Fibroblast of the aortic adventitia (primary cell): ENCODE data around the gene ATP1A1. TPM values are rescaled to one million over a fixed set of nuclear protein-coding genes. Genes with fewer than 3 reads are reported as not detected.

Experiments
- DNase-seq: peaks from one replicate; pipeline ENCODE4 v3.0.0-alpha.2; 2010; ENCODE audit warnings: low read depth
- H3K4me3 ChIP-seq: 2 replicates; pipeline ENCODE4 v1.5.1; 2011; ENCODE audit warnings: low read depth, mild to moderate bottlenecking, control low read depth, low read length, moderate library complexity
- CTCF ChIP-seq: IDR thresholded peaks from 2 replicates; pipeline ENCODE4 v1.5.1; 2011; ENCODE audit warnings: mild to moderate bottlenecking, low read length, control low read depth, inconsistent platforms; ENCODE audit not compliant: insufficient read depth
- total RNA-seq: library from RNA; depleted of rRNA; stranded (reverse); fragments of >200 nt; gene quantifications from 2 replicates; pipeline ENCODE4 v1.2.3, GENCODE V29; 2012; ENCODE audit warnings: low replicate concordance

Gene ATP1A1
- total RNA-seq, 1 donor = 126 TPM

DNA sequence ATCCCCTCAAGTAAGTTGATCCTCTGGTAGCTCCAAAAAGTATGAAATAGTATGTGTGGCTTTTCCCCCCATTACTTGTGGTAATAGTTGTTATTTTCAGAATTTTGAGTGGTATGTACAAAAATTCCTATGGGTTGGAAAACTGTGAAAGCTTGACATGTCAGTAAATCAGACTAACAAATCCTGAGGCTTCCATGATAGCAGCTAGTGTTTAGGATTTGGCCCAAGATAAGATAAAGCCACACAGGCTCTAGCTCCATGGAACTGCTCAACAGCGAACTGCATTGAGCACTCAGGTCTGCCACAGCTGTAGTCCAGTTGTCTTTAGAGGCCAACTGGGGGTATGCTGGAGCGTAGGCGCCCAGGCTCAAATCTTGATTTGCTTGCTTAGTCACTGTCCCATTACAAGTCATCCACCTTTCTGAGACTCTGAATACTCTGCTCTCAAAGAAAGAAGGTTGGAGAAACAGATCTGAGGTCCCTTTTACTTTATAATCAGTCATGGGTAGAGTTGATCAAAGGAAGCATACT, 28.7 kb downstream of the ATP1A1 start:
- DNase-seq = no peak
- H3K4me3 ChIP-seq = no peak overlapping the region
- no peak for TF ChIP-seq CTCF

DNA sequence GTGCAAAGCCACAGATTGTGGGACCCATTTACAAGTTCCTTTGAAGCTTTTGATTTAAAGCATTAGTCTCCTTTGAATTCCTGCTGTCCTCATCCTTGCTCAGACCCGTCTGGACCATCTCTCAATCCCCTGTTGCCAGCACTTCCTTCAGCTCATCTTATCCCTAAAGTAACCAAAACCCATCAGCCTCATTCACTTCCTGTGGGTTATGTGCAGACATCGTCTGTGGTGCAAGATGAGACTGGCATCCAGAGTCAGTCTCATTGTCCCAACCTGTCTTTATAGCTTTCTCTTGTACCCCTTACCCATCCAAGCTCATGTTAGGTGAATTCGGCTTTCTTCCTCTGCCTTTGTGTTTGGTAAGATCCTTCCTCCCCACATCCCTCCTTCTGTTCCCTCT, 29.3 kb downstream of the ATP1A1 start:
- H3K4me3 ChIP-seq = no peak overlapping the region
- no peak for DNase-seq
- TF ChIP-seq CTCF = no peak

- no peak for TF ChIP-seq CTCF
- no peak overlapping the region for H3K4me3 ChIP-seq
- no peak for DNase-seq
Observed at GRCh38 chr1:116403496-116404136, 30.6 kb downstream of the ATP1A1 start.

- TF ChIP-seq CTCF = no peak
- H3K4me3 ChIP-seq = no peak overlapping the region
- no peak for DNase-seq
Observed at GRCh38 chr1:116404699-116405098, 31.7 kb downstream of the ATP1A1 start.

DNA sequence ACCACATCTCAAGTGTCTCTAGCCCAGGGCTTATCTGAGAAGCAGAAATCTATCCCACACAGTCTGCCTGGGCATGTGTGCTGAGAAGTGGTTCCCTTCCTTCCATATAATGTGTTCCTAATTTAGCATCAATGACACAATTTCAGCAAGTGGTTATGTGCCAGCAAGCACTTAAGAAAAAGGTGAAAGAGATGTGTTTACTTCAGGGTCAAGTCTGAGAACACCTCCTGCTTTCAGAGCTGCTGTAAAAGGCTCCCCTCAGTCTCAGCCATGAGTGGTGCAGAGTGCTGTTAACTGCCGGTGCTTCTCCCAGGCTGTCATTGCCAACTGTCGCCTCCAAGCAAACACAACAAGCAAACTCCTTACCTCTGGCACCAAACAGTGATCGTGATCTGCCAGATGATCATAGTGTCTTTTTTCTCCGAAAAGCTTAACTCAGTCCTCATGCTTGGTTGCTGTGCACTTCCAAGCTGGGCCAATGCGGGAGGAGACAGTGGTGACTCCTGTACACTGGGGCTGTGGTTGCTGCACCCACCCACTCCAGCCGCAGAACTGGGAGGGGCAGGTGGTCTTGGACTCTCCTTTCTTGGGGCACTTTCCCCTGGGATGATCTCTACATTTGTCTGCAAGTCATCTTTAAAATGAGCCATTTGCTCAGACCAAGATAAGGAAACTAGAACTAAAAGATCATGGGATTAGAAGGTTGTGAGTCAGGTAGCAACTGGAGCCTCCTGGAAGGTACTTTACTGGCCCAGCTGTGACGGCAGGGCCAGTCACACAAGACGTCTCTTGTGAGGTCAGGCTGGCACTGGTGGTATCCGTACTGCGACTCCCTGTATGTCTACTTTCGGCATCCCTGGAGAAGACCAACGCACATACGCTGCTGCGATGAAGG, 32.4 kb downstream of the ATP1A1 start:
- TF ChIP-seq CTCF = no peak
- no peak for DNase-seq
- H3K4me3 ChIP-seq = no peak overlapping the region

DNA sequence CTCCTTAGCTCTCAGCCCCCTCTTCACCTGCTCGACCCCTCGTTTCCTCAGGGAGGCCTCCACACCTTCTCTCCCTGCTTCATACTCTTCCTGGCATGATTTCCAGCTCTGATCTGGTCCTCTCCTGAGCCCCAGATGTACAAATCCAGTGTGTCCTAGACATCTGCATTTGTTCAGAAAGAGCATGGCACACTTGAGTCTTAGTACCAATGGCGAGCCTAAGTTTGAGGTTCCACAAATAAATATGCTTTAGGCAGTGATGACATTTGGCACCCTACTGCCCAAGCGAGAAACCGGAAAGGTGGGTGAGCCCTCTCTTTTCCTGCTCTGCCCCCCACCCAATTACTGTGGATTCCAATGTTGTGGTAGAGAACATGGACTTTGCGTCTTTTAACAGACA, 34.0 kb downstream of the ATP1A1 start:
- H3K4me3 ChIP-seq = no peak overlapping the region
- DNase-seq = no peak
- no peak for TF ChIP-seq CTCF
